GM12891 (cell line): Measurements from ENCODE around the gene TNFAIP3.

Source experiments
- PAX5 ChIP-seq: IDR thresholded peaks from 2 replicates; pipeline ENCODE4 v1.6.1; 2011; ENCODE audit warnings: low read length, moderate library complexity, mild to moderate bottlenecking; ENCODE audit not compliant: insufficient read depth, severe bottlenecking
- POLR2A ChIP-seq: IDR thresholded peaks from 2 replicates; pipeline ENCODE4 v1.6.1; 2011; ENCODE audit warnings: low read depth, low read length, control low read depth
- POLR2AphosphoS5 ChIP-seq: IDR thresholded peaks from 2 replicates; pipeline ENCODE4 v1.6.1; 2011; ENCODE audit warnings: low read depth, low read length, control low read depth
- POU2F2 ChIP-seq: IDR thresholded peaks from 2 replicates; pipeline ENCODE4 v1.6.1; 2011; ENCODE audit warnings: low read depth, mild to moderate bottlenecking, control low read depth, low read length, moderate library complexity
- SPI1 ChIP-seq: IDR thresholded peaks from 2 replicates; pipeline ENCODE4 v1.6.1; 2011; ENCODE audit warnings: low read depth, low read length, control low read depth
- TAF1 ChIP-seq: IDR thresholded peaks from 2 replicates; pipeline ENCODE4 v1.6.1; 2011; ENCODE audit warnings: low read depth, low read length, control low read depth

DNA sequence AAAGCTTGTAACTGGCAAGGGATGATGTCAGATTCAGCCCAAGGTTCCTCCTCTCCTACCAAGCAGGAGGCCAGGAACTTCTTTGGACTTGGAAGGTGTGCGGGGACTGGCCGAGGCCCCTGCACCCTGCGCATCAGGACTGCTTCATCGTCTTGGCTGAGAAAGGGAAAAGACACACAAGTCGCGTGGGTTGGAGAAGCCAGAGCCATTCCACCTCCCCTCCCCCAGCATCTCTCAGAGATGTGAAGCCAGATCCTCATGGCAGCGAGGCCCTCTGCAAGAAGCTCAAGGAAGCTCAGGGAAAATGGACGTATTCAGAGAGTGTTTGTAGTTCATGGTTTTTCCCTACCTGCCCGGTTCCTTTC lies 14.4 kb downstream of the TNFAIP3 start:
- TF ChIP-seq POLR2A (no peak; the same call in 1 of the 2 replicates), TAF1 (no peak), POLR2AphosphoS5 (peak; percentile 57), SPI1 (no peak), PAX5 (no peak), POU2F2 (no peak)
